Upper lobe of left lung (tissue), 4 donors: ENCODE results near the gene SDK2.

Experiments
- CTCF ChIP-seq, 6 experiments: fragments of 450-650 bp in 4 of 6; fragments of 200-600 bp in 2 of 6; sonication (generic) in 2 of 6; IDR thresholded peaks; one replicate each; pipeline ENCODE4 v1.5.1; 2016 to 2019; ENCODE audit warnings: antibody characterized with exemption in 6 of 6
- EP300 ChIP-seq, 4 donors: sonication (generic); formaldehyde crosslinking; IDR thresholded peaks; one replicate each; pipeline ENCODE4 v1.5.1; 2017; ENCODE audit warnings: antibody characterized with exemption in 4 of 4, control low read depth in 2 of 4

- TF ChIP-seq CTCF (IDR thresholded peaks at IDR 0.05), result no peak
- no peak for TF ChIP-seq EP300 (IDR thresholded peaks at IDR 0.05)
These were observed 210.7 kb downstream of the SDK2 start for GRCh38 chr17:73433501-73433900.
